Mesenchymal stem cell (in vitro differentiated cells and primary cell): ENCODE measurements around the gene SEMA3C.

Source experiments
- DNase-seq: peaks from one replicate; pipeline ENCODE4 v3.0.0-alpha.2; 2013
- H2AFZ ChIP-seq: one replicate; pipeline ENCODE4 v1.6.1; 2013; ENCODE audit warnings: low read depth, mild to moderate bottlenecking, control low read depth, inconsistent platforms, low read length, moderate library complexity
- H2AK5ac ChIP-seq: 2 replicates; pipeline ENCODE4 v1.6.1; 2013; ENCODE audit warnings: low read length, moderate library complexity, mild to moderate bottlenecking, inconsistent platforms; ENCODE audit not compliant: severe bottlenecking
- H2BK120ac ChIP-seq: one replicate; pipeline ENCODE4 v1.6.1; 2013; ENCODE audit warnings: low read depth, mild to moderate bottlenecking, inconsistent platforms, low read length, moderate library complexity
- H2BK12ac ChIP-seq, 2 experiments: one replicate each; pipeline ENCODE4 v1.6.1; 2013; ENCODE audit warnings: inconsistent platforms in 2 of 2, low read length in 2 of 2, mild to moderate bottlenecking in 2 of 2, moderate library complexity in 2 of 2, control low read depth in 1 of 2
- H2BK15ac ChIP-seq: one replicate; pipeline ENCODE4 v1.6.1; 2013; ENCODE audit warnings: mild to moderate bottlenecking, low read depth, inconsistent platforms; ENCODE audit not compliant: poor library complexity, severe bottlenecking
- H2BK5ac ChIP-seq: 2 replicates; pipeline ENCODE4 v1.6.1; 2013; ENCODE audit warnings: low read depth, mild to moderate bottlenecking, low read length, control low read depth, inconsistent platforms; ENCODE audit not compliant: poor library complexity, severe bottlenecking
- H3K14ac ChIP-seq, 2 experiments: one replicate each; pipeline ENCODE4 v1.6.1; 2013; ENCODE audit warnings: inconsistent platforms in 2 of 2, low read length in 2 of 2, control low read depth in 1 of 2, mild to moderate bottlenecking in 1 of 2, moderate library complexity in 1 of 2
- H3K18ac ChIP-seq, 2 experiments: one replicate each; pipeline ENCODE4 v1.6.1; 2013; ENCODE audit warnings: inconsistent platforms in 2 of 2, low read length in 2 of 2, control low read depth in 1 of 2, low read depth in 1 of 2, mild to moderate bottlenecking in 1 of 2
- H3K23ac ChIP-seq, 2 experiments: one replicate each; pipeline ENCODE4 v1.6.1; 2013; ENCODE audit warnings: inconsistent platforms in 2 of 2, low read length in 2 of 2, mild to moderate bottlenecking in 2 of 2, moderate library complexity in 2 of 2, control low read depth in 1 of 2
- H3K27ac ChIP-seq: 2 replicates; pipeline ENCODE4 v1.5.1; 2013; ENCODE audit warnings: mild to moderate bottlenecking, moderate library complexity, low read length, control low read depth, inconsistent platforms; ENCODE audit not compliant: poor library complexity, severe bottlenecking
- H3K27me3 ChIP-seq, 2 experiments: 2 replicates each; pipeline versions ENCODE4 v1.6.1 to v1.7.0; 2013; ENCODE audit warnings: low read length in 2 of 2, mild to moderate bottlenecking in 2 of 2, moderate library complexity in 2 of 2, control low read depth in 1 of 2, inconsistent platforms in 1 of 2; ENCODE audit not compliant: control insufficient read depth in 1 of 2, insufficient read depth in 1 of 2
- H3K36me3 ChIP-seq, 2 experiments: 2 replicates each; pipeline versions ENCODE4 v1.6.1 to v1.7.0; 2013; ENCODE audit warnings: low read length in 2 of 2, control low read depth in 1 of 2, inconsistent platforms in 1 of 2, low read depth in 1 of 2, mild to moderate bottlenecking in 1 of 2; ENCODE audit not compliant: insufficient read depth in 2 of 2, control insufficient read depth in 1 of 2
- H3K4ac ChIP-seq, 2 experiments: one replicate each; pipeline ENCODE4 v1.6.1; 2013; ENCODE audit warnings: inconsistent platforms in 2 of 2, low read length in 2 of 2, mild to moderate bottlenecking in 2 of 2, moderate library complexity in 2 of 2, control low read depth in 1 of 2, low read depth in 1 of 2
- H3K4me1 ChIP-seq: 2 replicates; pipeline ENCODE4 v1.6.1; 2013; ENCODE audit warnings: low read depth, low read length, control low read depth; ENCODE audit not compliant: control insufficient read depth, insufficient read depth
- H3K4me2 ChIP-seq: 2 replicates; pipeline ENCODE4 v1.6.1; 2013; ENCODE audit warnings: low read length, mild to moderate bottlenecking, inconsistent platforms; ENCODE audit not compliant: poor library complexity, severe bottlenecking
- H3K4me3 ChIP-seq, 2 experiments: 2 replicates each; pipeline versions ENCODE4 v1.5.1 to v1.7.0; 2013; ENCODE audit warnings: low read length in 2 of 2, mild to moderate bottlenecking in 2 of 2, control low read depth in 1 of 2, low read depth in 1 of 2; ENCODE audit not compliant: insufficient read depth in 1 of 2
- H3K79me1 ChIP-seq: replicated peaks from 2 replicates; pipeline ENCODE4 v1.6.1; 2013; ENCODE audit warnings: mild to moderate bottlenecking, control low read depth, low read length, inconsistent platforms; ENCODE audit not compliant: poor library complexity, severe bottlenecking
- H3K9ac ChIP-seq: 2 replicates; pipeline ENCODE4 v1.7.0; 2013; ENCODE audit warnings: mild to moderate bottlenecking, low read length, moderate library complexity
- H3K9me3 ChIP-seq: 2 replicates; pipeline ENCODE4 v1.7.0; 2013; ENCODE audit warnings: mild to moderate bottlenecking, low read length; ENCODE audit not compliant: control insufficient read depth
- H4K8ac ChIP-seq: one replicate; pipeline ENCODE4 v1.6.1; 2013; ENCODE audit warnings: inconsistent platforms, mild to moderate bottlenecking, low read length, moderate library complexity
- H4K91ac ChIP-seq: one replicate; pipeline ENCODE4 v1.6.1; 2013; ENCODE audit warnings: mild to moderate bottlenecking, low read length, inconsistent platforms
- WGBS: methylation state at CpG from one replicate; pipeline ENCODE4 v1.1.7; 2013; ENCODE audit warnings: mixed read lengths; 5-methylcytosine and 5-hydroxymethylcytosine counted together

The SEMA3C gene

GRCh38 chr7:80882213-80882801 lies 36.5 kb downstream of the SEMA3C start:
- Histone ChIP-seq H2AFZ (no peak overlapping the region), H2BK5ac (no peak overlapping the region), H3K36me3 (peaks cover 3 to 76% of the 10 kb centered on the region in 2 experiments), H3K79me1 (no peaks in the 10 kb centered on the region), H3K9me3 (no peaks in the 10 kb centered on the region), H2BK15ac (no peak overlapping the region), H2BK120ac (no peak overlapping the region), H3K27me3 (no peaks in the 10 kb centered on the region), H3K14ac (no peak overlapping the region), H2BK12ac (no peak overlapping the region), H3K4ac (no peak overlapping the region), H3K4me1 (peaks cover 3% of the 10 kb centered on the region), H4K91ac (no peak overlapping the region), H2AK5ac (no peak overlapping the region), H3K4me3 (no peak overlapping the region), H3K18ac (no peak overlapping the region), H3K4me2 (no peak overlapping the region), H3K27ac (peak overlapping the region; percentile 50), H3K23ac (no peak overlapping the region), H4K8ac (no peak overlapping the region), H3K9ac (peak overlapping the region; percentile 51)
- 68% methylated on average over 2 of the region's 4 CpGs for WGBS
- no peak for DNase-seq

GRCh38 chr7:80881351-80881900 lies 37.4 kb downstream of the SEMA3C start:
- no peak overlapping the region for H4K91ac ChIP-seq
- no peak overlapping the region for H4K8ac ChIP-seq
- H2AFZ ChIP-seq = no peak overlapping the region
- H2BK5ac ChIP-seq = no peak overlapping the region
- no peaks in the 10 kb centered on the region for H3K27me3 ChIP-seq
- peak overlapping the region; percentile 60 for H3K9ac ChIP-seq
- no peak overlapping the region for H3K23ac ChIP-seq
- H3K4me2 ChIP-seq = no peak overlapping the region
- H3K4me3 ChIP-seq = no peak overlapping the region
- H3K27ac ChIP-seq = no peak overlapping the region
- peaks cover 3 to 76% of the 10 kb centered on the region in 2 experiments for H3K36me3 ChIP-seq
- no peaks in the 10 kb centered on the region for H3K79me1 ChIP-seq
- WGBS = no CpG with 5 or more reads among the region's 1 CpG
- H3K18ac ChIP-seq = no peak overlapping the region
- peaks cover 5% of the 10 kb centered on the region for H3K4me1 ChIP-seq
- no peaks in the 10 kb centered on the region for H3K9me3 ChIP-seq
- H2AK5ac ChIP-seq = no peak overlapping the region
- DNase-seq = no peak
- no peak overlapping the region for H2BK15ac ChIP-seq
- no peak overlapping the region for H2BK12ac ChIP-seq
- H3K4ac ChIP-seq = no peak overlapping the region
- no peak overlapping the region for H2BK120ac ChIP-seq
- H3K14ac ChIP-seq = no peak overlapping the region

- Histone ChIP-seq H2BK12ac (no peak overlapping the region), H2BK15ac (no peak overlapping the region), H2AFZ (no peak overlapping the region), H3K4me3 (no peak overlapping the region), H3K36me3 (peaks cover 3 to 77% of the 10 kb centered on the region in 2 experiments), H3K9ac (no peak overlapping the region), H3K27me3 (no peaks in the 10 kb centered on the region), H3K14ac (no peak overlapping the region), H3K9me3 (no peaks in the 10 kb centered on the region), H3K23ac (no peak overlapping the region), H3K18ac (peak overlapping the region in 1 of 2 experiments; percentile 40), H3K4me1 (peaks cover 5% of the 10 kb centered on the region), H3K4me2 (no peak overlapping the region), H3K27ac (peak overlapping the region; percentile 59), H4K8ac (no peak overlapping the region), H3K4ac (no peak overlapping the region), H2AK5ac (peak overlapping the region; percentile 73), H2BK5ac (no peak overlapping the region), H2BK120ac (no peak overlapping the region), H3K79me1 (peaks cover 4% of the 10 kb centered on the region), H4K91ac (no peak overlapping the region)
- DNase-seq = no peak
- WGBS = 96% methylated on average over 4 of the region's 5 CpGs
Observed at GRCh38 chr7:80879849-80880248, 39.0 kb downstream of the SEMA3C start.

- 18% methylated on average over 5 of the region's 5 CpGs for WGBS
- peak; percentile 82 for DNase-seq
- H2BK5ac ChIP-seq = no peak overlapping the region
- no peak overlapping the region for H2BK12ac ChIP-seq
- no peak overlapping the region for H3K4ac ChIP-seq
- no peaks in the 10 kb centered on the region for H3K27me3 ChIP-seq
- no peak overlapping the region for H3K9ac ChIP-seq
- peak overlapping the region; percentile 33 for H3K4me2 ChIP-seq
- H3K27ac ChIP-seq = peak overlapping the region; percentile 68
- H3K4me3 ChIP-seq = no peak overlapping the region
- H2BK120ac ChIP-seq = no peak overlapping the region
- peaks cover 5% of the 10 kb centered on the region for H3K4me1 ChIP-seq
- H3K14ac ChIP-seq = no peak overlapping the region
- no peak overlapping the region for H4K8ac ChIP-seq
- no peak overlapping the region for H3K18ac ChIP-seq
- no peaks in the 10 kb centered on the region for H3K9me3 ChIP-seq
- no peak overlapping the region for H3K23ac ChIP-seq
- peaks cover 12 to 87% of the 10 kb centered on the region in 2 experiments for H3K36me3 ChIP-seq
- H2BK15ac ChIP-seq = no peak overlapping the region
- peaks cover 8% of the 10 kb centered on the region for H3K79me1 ChIP-seq
- H2AK5ac ChIP-seq = no peak overlapping the region
- no peak overlapping the region for H4K91ac ChIP-seq
- no peak overlapping the region for H2AFZ ChIP-seq
Observed at GRCh38 chr7:80876894-80877414, 41.9 kb downstream of the SEMA3C start.
